Medulla oblongata (tissue), 1 donor: ENCODE results near the gene PLEKHM2.
"Not testable (repeated sequence)": the region's sequence is repeated elsewhere in the genome, so short reads cannot be mapped to it uniquely, and the experiment has no call there.

Experiments
- DNase-seq: peaks from one replicate; pipeline ENCODE4 v3.0.0-alpha.2; 2015; ENCODE audit errors: extremely low spot score

PLEKHM2 gene

GRCh38 chr1:15676688-15677661 lies 7.1 kb upstream of the PLEKHM2 start:
- DNase-seq = no peak

DNA sequence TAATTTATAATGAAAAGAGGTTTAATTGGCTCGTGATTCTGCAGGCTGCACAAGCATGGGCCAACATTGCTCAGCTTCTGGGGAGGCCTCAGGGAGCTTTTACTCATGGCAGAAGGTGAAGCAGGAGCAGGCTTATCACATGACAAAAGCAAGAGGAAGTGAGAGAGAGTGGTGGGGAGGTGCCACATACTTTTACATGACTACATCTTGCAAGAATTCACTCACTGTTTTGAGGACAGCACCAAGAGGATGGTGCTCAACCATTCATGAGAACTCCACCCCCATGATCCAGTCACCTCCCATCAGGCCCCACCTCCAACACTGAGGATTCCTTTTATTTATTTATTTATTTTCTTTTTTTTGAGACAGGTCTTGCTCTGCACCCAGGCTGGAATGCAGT lies 5.5 kb upstream of the PLEKHM2 start:
- no peak for DNase-seq

DNA sequence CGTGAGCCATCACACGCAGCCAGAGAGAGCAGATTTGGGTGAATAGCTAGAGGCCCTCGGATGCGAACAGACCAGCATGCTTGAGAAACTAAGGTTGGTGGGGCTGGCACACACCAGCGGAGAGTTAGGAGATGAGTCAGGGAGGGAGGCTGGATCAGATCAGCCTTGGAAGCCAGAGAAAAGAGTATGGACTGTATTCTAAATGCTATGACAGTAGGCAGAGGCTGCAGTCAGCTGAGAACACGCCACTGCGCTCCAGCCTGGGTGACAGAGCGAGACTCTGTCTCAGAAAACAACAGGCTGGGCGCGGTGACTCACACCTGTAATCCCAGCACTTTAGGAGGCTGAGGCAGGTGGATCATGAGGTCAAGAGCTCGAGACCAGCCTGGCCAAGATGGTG lies 4.0 kb upstream of the PLEKHM2 start:
- DNase-seq = no peak

DNA sequence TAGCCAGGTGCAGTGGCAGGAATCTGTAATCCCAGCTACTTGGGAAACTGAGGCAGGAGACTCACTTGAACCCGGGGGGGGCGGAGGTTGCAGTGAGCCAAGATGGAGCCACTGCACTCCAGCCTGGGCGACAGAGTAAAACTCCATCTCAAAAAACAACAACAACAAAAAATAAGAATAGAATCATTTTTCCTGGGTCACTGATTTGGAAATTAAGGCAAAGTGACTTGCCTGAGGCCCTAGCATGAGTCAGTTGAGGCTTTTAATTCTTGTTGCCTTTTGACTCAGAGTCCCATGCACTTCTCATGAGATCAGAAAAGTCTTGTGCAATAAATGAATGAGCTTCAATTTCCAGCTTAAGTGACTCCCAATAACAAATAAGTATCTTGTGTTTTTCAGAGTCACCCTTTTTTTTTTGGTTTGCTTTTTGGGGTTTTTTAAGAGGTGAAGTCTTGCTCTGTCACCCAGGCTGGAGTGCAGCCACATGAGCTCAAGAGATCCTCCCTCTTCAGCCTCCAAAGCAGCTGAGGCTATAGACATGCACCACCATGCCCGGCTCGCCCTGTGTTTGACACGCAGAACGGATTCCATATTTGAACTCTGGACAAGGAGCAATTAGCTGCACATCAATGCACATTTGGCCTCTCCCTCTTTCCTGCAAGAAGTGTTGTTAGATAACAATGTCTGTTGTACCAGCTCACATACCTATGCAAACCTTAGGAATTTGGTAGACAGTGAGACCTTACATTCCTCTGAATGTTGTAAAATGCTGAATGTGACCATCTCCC lies 3.4 kb upstream of the PLEKHM2 start:
- DNase-seq = no peak

- DNase-seq = no peak
Observed at GRCh38 chr1:15681349-15682292, 2.5 kb upstream of the PLEKHM2 start.

- DNase-seq = no peak
Observed at GRCh38 chr1:15682936-15683341, 1.2 kb upstream of the PLEKHM2 start.

GRCh38 chr1:15683345-15684039 lies 628 bp upstream of the PLEKHM2 start:
- DNase-seq = no peak

GRCh38 chr1:15684468-15685291 lies 560 bp downstream of the PLEKHM2 start:
- DNase-seq = peak; percentile 26

- DNase-seq = no peak
Observed at GRCh38 chr1:15685820-15686219, 1.7 kb downstream of the PLEKHM2 start.

DNA sequence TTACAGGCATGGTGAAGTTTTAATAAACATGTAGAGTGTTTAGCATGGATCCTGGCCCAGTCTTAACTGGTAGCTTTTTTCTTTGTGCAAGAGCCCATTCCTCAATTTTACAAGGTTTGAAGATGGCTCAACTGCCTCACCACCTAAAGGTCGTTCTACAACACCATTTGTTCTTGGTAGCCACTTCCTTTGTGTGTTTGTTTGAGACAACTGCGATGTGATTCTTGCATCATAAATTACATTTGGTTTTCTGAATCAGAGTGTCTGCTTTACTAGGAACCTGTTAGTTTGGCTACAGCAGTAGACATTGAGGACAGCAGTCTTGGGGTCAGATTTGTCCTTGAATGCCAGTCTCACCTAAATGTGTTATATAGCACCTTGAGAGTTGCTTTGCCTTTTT lies 3.3 kb downstream of the PLEKHM2 start:
- DNase-seq = no peak

GRCh38 chr1:15690317-15690716 lies 6.2 kb downstream of the PLEKHM2 start:
- no peak for DNase-seq

GRCh38 chr1:15691434-15692032 lies 7.4 kb downstream of the PLEKHM2 start:
- DNase-seq = peak; percentile 33

GRCh38 chr1:15692121-15692682 lies 8.1 kb downstream of the PLEKHM2 start:
- DNase-seq = no peak

- DNase-seq = no peak
Observed at GRCh38 chr1:15693371-15693770, 9.3 kb downstream of the PLEKHM2 start.

- peak; percentile 86 for DNase-seq
Observed at GRCh38 chr1:15696956-15697521, 12.9 kb downstream of the PLEKHM2 start.

- DNase-seq = no peak
Observed at GRCh38 chr1:15698201-15698600, 14.1 kb downstream of the PLEKHM2 start.

- not testable (repeated sequence) for DNase-seq
Observed at GRCh38 chr1:15699321-15699720, 15.2 kb downstream of the PLEKHM2 start.

DNA sequence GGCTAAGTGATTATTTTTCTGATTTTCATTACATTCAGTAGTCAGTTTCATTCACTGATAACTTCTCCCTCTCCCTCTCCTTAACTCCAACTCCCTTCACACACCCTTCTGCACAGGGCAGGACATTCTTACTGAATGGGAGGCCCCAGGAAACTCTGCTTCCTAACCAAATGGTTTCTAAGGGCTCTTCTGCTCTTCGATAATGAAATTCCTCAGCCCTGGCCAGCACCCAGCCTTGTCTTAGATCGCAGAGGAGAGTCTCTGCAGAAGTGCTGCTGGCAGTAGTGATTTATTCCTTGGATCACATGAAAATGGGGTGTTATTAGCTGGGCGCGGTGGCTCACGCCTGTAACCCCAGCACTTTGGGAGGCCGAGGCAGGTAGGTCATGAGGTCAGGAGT lies 16.4 kb downstream of the PLEKHM2 start:
- DNase-seq = no peak

- no peak for DNase-seq
Observed at GRCh38 chr1:15701784-15702183, 17.7 kb downstream of the PLEKHM2 start.
